H1 (cell line): Measurements from ENCODE around the gene ATG7. TPM values are rescaled to one million over a fixed set of nuclear protein-coding genes. Genes with fewer than 3 reads are reported as not detected.

Experiments used
- CTCF ChIA-PET: fragments of 300-600 bp; sonication (Branson Sonifier 250); formaldehyde crosslinking; loops from one replicate; lab custom pipeline; 2021; ENCODE audit not compliant: partially characterized antibody; lab: Charles Lee
- POLR2A ChIA-PET: fragments of 300-600 bp; sonication (Branson Sonifier 250); formaldehyde crosslinking; loops from one replicate; lab custom pipeline; 2021; ENCODE audit warnings: inconsistent platforms; ENCODE audit not compliant: partially characterized antibody; lab: Charles Lee
- DNase-seq, 2 experiments: peaks; one replicate each; pipeline versions ENCODE4 v3.0.0 to v3.0.0-alpha.2; 2010 to 2022; ENCODE audit warnings: low spot score in 2 of 2, low read depth in 1 of 2, mixed read lengths in 1 of 2
- FAIRE-seq: peaks from 2 replicates; lab custom pipeline; 2011; peaks lifted over from hg19 to GRCh38; lab: Jason Lieb, UNC
- H2AFZ ChIP-seq: 2 replicates; pipeline ENCODE4 v1.8.1; 2012; ENCODE audit warnings: low read length, inconsistent platforms
- H2AK5ac ChIP-seq: 2 replicates; pipeline ENCODE4 v1.6.1; 2013; ENCODE audit warnings: low read depth, low read length
- H2BK120ac ChIP-seq: replicated peaks from 2 replicates; pipeline ENCODE3; 2013; ENCODE audit warnings: low read depth, low read length, inconsistent platforms
- H2BK12ac ChIP-seq: 2 replicates; pipeline ENCODE4 v1.6.1; 2013; ENCODE audit warnings: low read depth, low read length
- H2BK15ac ChIP-seq: 2 replicates; pipeline ENCODE4 v1.6.1; 2013; ENCODE audit warnings: low read length
- H2BK20ac ChIP-seq: 2 replicates; pipeline ENCODE4 v1.6.1; 2013; ENCODE audit warnings: low read length
- H2BK5ac ChIP-seq: 2 replicates; pipeline ENCODE4 v1.6.1; 2013; ENCODE audit warnings: low read depth, low read length
- H3K14ac ChIP-seq: 2 replicates; pipeline ENCODE4 v1.6.1; 2013; ENCODE audit warnings: inconsistent platforms; ENCODE audit not compliant: insufficient read length
- H3K18ac ChIP-seq: 2 replicates; pipeline ENCODE4 v1.6.1; 2013; ENCODE audit warnings: low read length; ENCODE audit errors: extremely low read depth
- H3K23ac ChIP-seq: 2 replicates; pipeline ENCODE4 v1.6.1; 2013; ENCODE audit warnings: inconsistent platforms; ENCODE audit not compliant: insufficient read length
- H3K23me2 ChIP-seq: 2 replicates; pipeline ENCODE4 v1.6.1; 2013; ENCODE audit warnings: low read depth, low read length
- H3K27ac ChIP-seq: 2 replicates; pipeline ENCODE4 v1.6.1; 2011; ENCODE audit warnings: low read depth, low read length, inconsistent platforms
- H3K27me3 ChIP-seq, 4 experiments: replicated peaks in 1 of 4; 1 replicate in 1 of 4; 2 replicates in 3 of 4; pipeline versions ENCODE4 v1.6.1 to v1.8.1; 2011 to 2013; ENCODE audit warnings: low read length in 3 of 4, mild to moderate bottlenecking in 3 of 4, inconsistent platforms in 2 of 4, mixed read lengths in 2 of 4, moderate library complexity in 1 of 4; ENCODE audit not compliant: control insufficient read depth in 3 of 4, insufficient read depth in 3 of 4; ENCODE audit errors: extremely low read depth in 1 of 4
- H3K36me3 ChIP-seq, 4 experiments: 2 replicates each; pipeline versions ENCODE4 v1.6.1 to v1.8.1; 2011 to 2013; ENCODE audit warnings: mild to moderate bottlenecking in 4 of 4, low read length in 3 of 4, moderate library complexity in 2 of 4, control low read depth in 1 of 4, inconsistent platforms in 1 of 4; ENCODE audit not compliant: insufficient read depth in 4 of 4, control insufficient read depth in 2 of 4
- H3K4ac ChIP-seq: replicated peaks from 2 replicates; pipeline ENCODE3; 2013; ENCODE audit warnings: low read length, low read depth, mixed read lengths, inconsistent platforms; ENCODE audit not compliant: insufficient read length
- H3K4me1 ChIP-seq, 4 experiments: replicated peaks in 1 of 4; 1 replicate in 1 of 4; 2 replicates in 3 of 4; pipeline versions ENCODE4 v1.6.1 to v1.8.1; 2011 to 2013; ENCODE audit warnings: low read length in 3 of 4, inconsistent platforms in 2 of 4, mixed read lengths in 1 of 4; ENCODE audit not compliant: insufficient read depth in 4 of 4, control insufficient read depth in 3 of 4
- H3K4me2 ChIP-seq, 2 experiments: 2 replicates each; pipeline versions ENCODE4 v1.6.1 to v1.8.1; 2011 to 2013; ENCODE audit warnings: low read depth in 2 of 2, low read length in 2 of 2, control low read depth in 1 of 2, inconsistent platforms in 1 of 2, mild to moderate bottlenecking in 1 of 2; ENCODE audit not compliant: insufficient read depth in 1 of 2
- H3K4me3 ChIP-seq, 4 experiments: fragments of 200-600, 300-600 bp in 1 of 4; sonication (generic), shearing (Covaris generic), sonication (Bioruptor Twin) in 1 of 4; 2 replicates each; pipeline versions ENCODE4 v1.5.1 to v1.8.1; 2011 to 2016; ENCODE audit warnings: low read length in 4 of 4, low read depth in 3 of 4, control low read depth in 2 of 4, inconsistent platforms in 2 of 4, mild to moderate bottlenecking in 2 of 4, mixed read lengths in 1 of 4, moderate library complexity in 1 of 4; ENCODE audit not compliant: insufficient read depth in 2 of 4; ENCODE audit errors: extremely low read depth in 1 of 4
- H3K56ac ChIP-seq: replicated peaks from 2 replicates; pipeline ENCODE3; 2013; ENCODE audit warnings: low read depth, mild to moderate bottlenecking, mixed read lengths, low read length, inconsistent platforms; ENCODE audit not compliant: insufficient read length
- H3K79me1 ChIP-seq: 2 replicates; pipeline ENCODE4 v1.6.1; 2013; ENCODE audit warnings: low read depth, low read length, control low read depth
- H3K79me2 ChIP-seq, 2 experiments: 2 replicates each; pipeline versions ENCODE4 v1.6.1 to v1.8.1; 2012 to 2013; ENCODE audit warnings: low read length in 2 of 2, mild to moderate bottlenecking in 2 of 2, inconsistent platforms in 1 of 2; ENCODE audit not compliant: insufficient read depth in 2 of 2, control insufficient read depth in 1 of 2
- H3K9ac ChIP-seq, 4 experiments: replicated peaks in 1 of 4; 1 replicate in 1 of 4; 2 replicates in 3 of 4; pipeline versions ENCODE4 v1.6.1 to v1.8.1; 2011 to 2013; ENCODE audit warnings: low read depth in 3 of 4, low read length in 3 of 4, control low read depth in 2 of 4, mild to moderate bottlenecking in 2 of 4, moderate library complexity in 2 of 4, inconsistent platforms in 1 of 4; ENCODE audit errors: extremely low read depth in 1 of 4
- H3K9me3 ChIP-seq, 2 experiments: 2 replicates each; pipeline versions ENCODE4 v1.6.1 to v1.8.1; 2012 to 2013; ENCODE audit warnings: mild to moderate bottlenecking in 2 of 2, moderate library complexity in 2 of 2, control low read depth in 1 of 2, inconsistent platforms in 1 of 2, low read depth in 1 of 2, low read length in 1 of 2, mixed read lengths in 1 of 2; ENCODE audit not compliant: insufficient read depth in 2 of 2
- H4K20me1 ChIP-seq, 2 experiments: replicated peaks in 1 of 2; 2 replicates each; pipeline versions ENCODE3 to v1.8.1; 2011 to 2013; ENCODE audit warnings: inconsistent platforms in 2 of 2, low read length in 2 of 2, mild to moderate bottlenecking in 1 of 2; ENCODE audit not compliant: insufficient read depth in 2 of 2, control insufficient read depth in 1 of 2
- H4K5ac ChIP-seq: 2 replicates; pipeline ENCODE4 v1.6.1; 2013; ENCODE audit warnings: low read length, low read depth, mixed read lengths, inconsistent platforms; ENCODE audit not compliant: insufficient read length
- H4K8ac ChIP-seq: 2 replicates; pipeline ENCODE4 v1.8.0; 2013; ENCODE audit warnings: mild to moderate bottlenecking, moderate library complexity, low read length, inconsistent platforms; ENCODE audit not compliant: insufficient read depth; ENCODE audit errors: extremely low read depth
- H4K91ac ChIP-seq: replicated peaks from 2 replicates; pipeline ENCODE3; 2013; ENCODE audit warnings: low read length, mixed read lengths, inconsistent platforms; ENCODE audit not compliant: insufficient read length
- ASH2L ChIP-seq: fragments of 200-600, 300-600 bp; sonication (generic); IDR thresholded peaks from one replicate; pipeline ENCODE4 v1.7.1; 2017; ENCODE audit warnings: low read length
- CBX8 ChIP-seq: fragments of 300-800, 300-1000 bp; sonication (generic); IDR thresholded peaks from 2 replicates; pipeline ENCODE4 v1.7.1; 2016; ENCODE audit warnings: low read depth, low read length, borderline replicate concordance
- CTCF ChIP-seq, 3 experiments: IDR thresholded peaks; 1 replicate in 2 of 3; 2 replicates in 1 of 3; pipeline versions ENCODE4 v1.5.1 to v1.6.1; 2011; ENCODE audit warnings: low read length in 3 of 3, mild to moderate bottlenecking in 3 of 3, inconsistent platforms in 2 of 3, low read depth in 1 of 3, moderate library complexity in 1 of 3; ENCODE audit not compliant: insufficient read depth in 1 of 3; ENCODE audit errors: control extremely low read depth in 1 of 3
- EZH2 ChIP-seq: fragments of 200-600 bp; sonication (generic); IDR thresholded peaks from 2 replicates; pipeline ENCODE4 v1.7.1; 2012; ENCODE audit warnings: low read depth, mild to moderate bottlenecking, moderate library complexity, low read length, inconsistent platforms; ENCODE audit not compliant: severe bottlenecking
- GABPA ChIP-seq: IDR thresholded peaks from 2 replicates; pipeline ENCODE4 v1.6.1; 2011; ENCODE audit warnings: mild to moderate bottlenecking, low read length, moderate library complexity, borderline replicate concordance; ENCODE audit not compliant: insufficient read depth
- HDAC6 ChIP-seq: IDR thresholded peaks from one replicate; pipeline ENCODE4 v1.7.1; 2012; ENCODE audit warnings: low read depth, mild to moderate bottlenecking, inconsistent platforms, low read length, moderate library complexity
- KDM1A ChIP-seq: fragments of 200-600, 300-600 bp; sonication (generic); IDR thresholded peaks from 2 replicates; pipeline ENCODE4 v1.7.1; 2016; ENCODE audit warnings: mild to moderate bottlenecking, low read length, borderline replicate concordance
- RNF2 ChIP-seq: fragments of 200-900, 300-1000 bp; sonication (generic); IDR thresholded peaks from 2 replicates; pipeline ENCODE4 v1.7.1; 2016; ENCODE audit warnings: borderline replicate concordance, low read depth, mild to moderate bottlenecking, antibody characterized with exemption, low read length; ENCODE audit not compliant: poor library complexity, severe bottlenecking; ENCODE audit errors: missing control alignments
- SP2 ChIP-seq: IDR thresholded peaks from 2 replicates; pipeline ENCODE4 v1.6.1; 2012; ENCODE audit warnings: mild to moderate bottlenecking, low read length, inconsistent platforms
- SRF ChIP-seq: IDR thresholded peaks from 2 replicates; pipeline ENCODE4 v1.6.1; 2011; ENCODE audit warnings: mild to moderate bottlenecking, low read depth, low read length, moderate library complexity
- WGBS, 2 experiments: shearing (Covaris generic) in 1 of 2; methylation state at CpG; one replicate each; pipeline versions ENCODE4 v1.1.6 to v1.1.7; 2013 to 2015; ENCODE audit warnings: low lambda C conversion rate in 2 of 2, mixed read lengths in 2 of 2, inconsistent platforms in 1 of 2, low coverage in 1 of 2, missing lambda C conversion rate in 1 of 2; ENCODE audit not compliant: insufficient replicate concordance in 2 of 2, insufficient coverage in 1 of 2, insufficient read length in 1 of 2; ENCODE audit errors: extremely low coverage in 1 of 2, missing lambda C conversion rate in 1 of 2; 5-methylcytosine and 5-hydroxymethylcytosine counted together
- polyA plus RNA-seq, 7 experiments: library from polyadenylated mRNA; depleted of rRNA in 3 of 7; stranded (reverse) in 5 of 7; unstranded in 2 of 7; fragments of >200 nt in 5 of 7; fragments of 200-250 nt in 2 of 7; gene quantifications; 1 replicate in 5 of 7; 2 replicates in 1 of 7; 4 replicates in 1 of 7; pipeline versions ENCODE4 v1.2.1 to v1.2.3, GENCODE V29; 2011 to 2013; ENCODE audit warnings: missing spikeins in 2 of 7, mixed read lengths in 2 of 7
- total RNA-seq: library from RNA; stranded (reverse); fragmentation: NEBNext Ultra II Directional; extraction: Animal tissue kit (Norgen Biotek cat#: 25700); gene quantifications from 2 replicates; pipeline ENCODE4 v1.2.1, GENCODE V29; 2021

Gene ATG7
- total and polyA plus RNA-seq, 2 of the 8 experiments (the other 6 are each of a cell fraction or from before 2014, with no cell fraction given) = 15.0 to 19.1 TPM

DNA sequence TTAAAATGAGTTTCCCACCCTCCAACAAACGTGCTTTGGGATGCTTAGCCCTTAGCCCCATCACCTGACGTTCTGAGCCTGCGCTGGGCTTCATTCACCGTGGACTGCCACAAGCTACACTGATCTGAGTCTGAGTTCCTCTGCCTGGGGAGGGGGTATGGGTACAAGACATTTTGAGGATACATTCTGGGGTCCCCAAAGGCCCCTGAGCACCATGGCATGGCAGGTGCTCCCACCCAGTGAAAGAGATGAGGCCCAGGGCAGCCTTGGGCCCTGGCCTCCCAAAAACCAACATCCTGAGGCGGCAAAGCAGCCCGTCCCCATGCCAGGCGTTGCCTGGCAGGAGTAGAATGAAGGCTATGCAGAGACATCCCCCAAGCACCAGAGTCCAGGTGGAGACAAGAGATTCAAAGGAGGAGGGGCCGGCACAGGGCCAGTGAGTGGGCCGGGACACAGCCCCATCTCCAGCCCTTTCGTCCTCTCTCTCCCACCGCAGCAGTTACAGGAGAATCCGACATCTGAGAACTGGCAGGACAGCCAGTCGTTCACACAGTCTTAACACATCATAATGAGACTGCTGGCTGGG, 297.1 kb downstream of the ATG7 start:
- no peak overlapping the region; the same call in 1 of the 2 replicates for H2BK5ac ChIP-seq
- FAIRE-seq = no peak

More for the DNA sequence above, 297.1 kb downstream of the ATG7 start:
- peaks cover 0 to 49% of the 10 kb centered on the region in 2 experiments; a peak in 2 of 4 replicates for H3K79me2 ChIP-seq
- H2AFZ ChIP-seq = no peak overlapping the region
- no peak overlapping the region for H2BK12ac ChIP-seq
- DNase-seq = no peak
- H3K14ac ChIP-seq = no peak overlapping the region
- no peak overlapping the region for H3K4ac ChIP-seq
- POLR2A ChIA-PET = no interaction called here
- H4K20me1 ChIP-seq = peaks cover 15 to 24% of the 10 kb centered on the region in 2 experiments
- H4K91ac ChIP-seq = no peak overlapping the region
- no peak for TF ChIP-seq RNF2
- TF ChIP-seq SRF = no peak
- no peak for TF ChIP-seq ASH2L
- no peak for TF ChIP-seq CBX8
- no peak for TF ChIP-seq KDM1A
- TF ChIP-seq CTCF (IDR thresholded peaks at IDR 0.05; ENCODE audit: control extremely low read depth in 1 of 3, insufficient read depth in 1 of 3, low read depth in 1 of 3, low read length in 3 of 3) = no peak
- TF ChIP-seq EZH2 = no peak
- no peak for TF ChIP-seq GABPA
- no peak for TF ChIP-seq SP2
- no peak for TF ChIP-seq HDAC6
- TF ChIP-seq, all 59 proteins: peak for 0
- Histone ChIP-seq H3K18ac (no peak overlapping the region), H3K56ac (no peak overlapping the region), H3K4me1 (no peaks in the 10 kb centered on the region), H3K23ac (no peak overlapping the region), H2BK15ac (no peak overlapping the region), H3K79me1 (peaks cover 21% of the 10 kb centered on the region), H3K23me2 (no peaks in the 10 kb centered on the region; the same call in 1 of the 2 replicates), H2BK120ac (no peak overlapping the region), H3K27me3 (no peaks in the 10 kb centered on the region), H3K9ac (no peak overlapping the region), H3K4me2 (no peak overlapping the region), H2BK20ac (no peak overlapping the region), H3K36me3 (peaks cover 0 to 8% (median 0%) of the 10 kb centered on the region in 4 experiments; a peak in 4 of 8 replicates), H4K8ac (peak overlapping the region; percentile 87; the same call in 1 of the 2 replicates), H4K5ac (no peak overlapping the region), H3K27ac (no peak overlapping the region), H3K9me3 (no peaks in the 10 kb centered on the region), H3K4me3 (no peak overlapping the region), H2AK5ac (no peak overlapping the region)
- CTCF ChIA-PET = interaction anchor here (1.4 to 1.7 kb wide), 2 partner anchors 14 to 19 kb away, joined by 4 to 5 read pairs; no protein-coding TSS in a partner anchor
- 92% methylated on average over 11 of the region's 13 CpGs; no CpG with 5 or more reads in 1 of the 2 experiments for WGBS, 2 experiments
